HEK293T (cell line): Measurements from ENCODE around the gene MRNIP.

Experiments
- CTCF ChIA-PET: fragments of 350-600 bp; formaldehyde crosslinking; extraction: SDS; loops from one replicate; lab custom pipeline; 2021; ENCODE audit warnings: antibody characterized with exemption, inconsistent platforms; lab: Yijun Ruan, JAX
- POLR2A ChIA-PET: fragments of 350-600 bp; formaldehyde crosslinking; extraction: SDS; loops from one replicate; lab custom pipeline; 2020; ENCODE audit warnings: antibody characterized with exemption, inconsistent platforms; lab: Yijun Ruan, JAX
- DNase-seq: peaks from one replicate; pipeline ENCODE4 v3.0.0; 2012; ENCODE audit warnings: mixed read lengths; ENCODE audit errors: extremely low spot score
- ARNT ChIP-seq: fragments of 450-650 bp; IDR thresholded peaks from 2 replicates; pipeline ENCODE4 v1.6.1; 2017; ENCODE audit warnings: mild to moderate bottlenecking
- BHLHE40 ChIP-seq: fragments of 450-650 bp; IDR thresholded peaks from 2 replicates; pipeline ENCODE4 v1.6.1; 2016; ENCODE audit warnings: mild to moderate bottlenecking, moderate library complexity, borderline replicate concordance
- CTBP1 ChIP-seq: fragments of 450-650 bp; IDR thresholded peaks from 2 replicates; pipeline ENCODE4 v1.6.1; 2016; ENCODE audit warnings: borderline replicate concordance
- ELF4 ChIP-seq: fragments of 450-650 bp; IDR thresholded peaks from 2 replicates; pipeline ENCODE4 v1.6.1; 2017; ENCODE audit warnings: antibody characterized with exemption
- FOXA1 ChIP-seq: fragments of 450-650 bp; IDR thresholded peaks from 2 replicates; pipeline ENCODE4 v1.6.1; 2016; ENCODE audit warnings: mild to moderate bottlenecking
- FOXK2 ChIP-seq: fragments of 450-650 bp; IDR thresholded peaks from 2 replicates; pipeline ENCODE4 v1.6.1; 2016; ENCODE audit warnings: mild to moderate bottlenecking
- FOXM1 ChIP-seq: fragments of 450-650 bp; IDR thresholded peaks from 2 replicates; pipeline ENCODE4 v1.6.1; 2017; ENCODE audit warnings: mild to moderate bottlenecking, borderline replicate concordance
- HDGF ChIP-seq: fragments of 450-650 bp; IDR thresholded peaks from 2 replicates; pipeline ENCODE4 v1.6.1; 2017; ENCODE audit warnings: antibody characterized with exemption, borderline replicate concordance
- L3MBTL2 ChIP-seq: fragments of 450-650 bp; conservative IDR thresholded peaks from 2 replicates; pipeline ENCODE4 v1.6.1; 2016; ENCODE audit warnings: mild to moderate bottlenecking
- LEF1 ChIP-seq: fragments of 450-650 bp; IDR thresholded peaks from 2 replicates; pipeline ENCODE4 v1.6.1; 2017; ENCODE audit warnings: mild to moderate bottlenecking, borderline replicate concordance
- NFRKB ChIP-seq: fragments of 450-650 bp; IDR thresholded peaks from 2 replicates; pipeline ENCODE4 v1.6.1; 2016; ENCODE audit warnings: mild to moderate bottlenecking, moderate library complexity
- PKNOX1 ChIP-seq: fragments of 450-650 bp; IDR thresholded peaks from 2 replicates; pipeline ENCODE4 v1.6.1; 2016
- SP1 ChIP-seq: fragments of 450-650 bp; IDR thresholded peaks from 2 replicates; pipeline ENCODE4 v1.6.1; 2017
- SUZ12 ChIP-seq: fragments of 450-650 bp; IDR thresholded peaks from 2 replicates; pipeline ENCODE4 v1.6.1; 2016; ENCODE audit warnings: mild to moderate bottlenecking
- TARDBP ChIP-seq: fragments of 450-650 bp; IDR thresholded peaks from 2 replicates; pipeline ENCODE4 v1.6.1; 2016
- ZNF384 ChIP-seq: fragments of 450-650 bp; IDR thresholded peaks from 2 replicates; pipeline ENCODE4 v1.6.1; 2016

The MRNIP gene

GRCh38 chr5:179885491-179886090, 27.0 kb upstream of the MRNIP start:
- TF ChIP-seq NFRKB (no peak), ARNT (no peak), FOXA1 (no peak), TARDBP (no peak), SUZ12 (no peak), ELF4 (no peak), BHLHE40 (no peak), PKNOX1 (no peak), LEF1 (no peak), SP1 (no peak), ZNF384 (no peak), L3MBTL2 (no peak), FOXK2 (no peak), HDGF (no peak), FOXM1 (no peak), CTBP1 (no peak)
- no peak for DNase-seq
- POLR2A ChIA-PET: no interaction called here
- CTCF ChIA-PET: no interaction called here

- ChIA-PET CTCF (interaction anchor here (1.0 kb wide), 1 partner anchor 24 kb away, joined by 3 read pairs; no protein-coding TSS in a partner anchor), POLR2A (no interaction called here)
- TF ChIP-seq CTBP1 (no peak), SUZ12 (no peak), ZNF384 (no peak), LEF1 (no peak), FOXM1 (no peak), FOXK2 (no peak), FOXA1 (no peak), TARDBP (no peak)
- DNase-seq: no peak
These were observed 24.5 kb upstream of the MRNIP start for GRCh38 chr5:179883163-179883562.

GRCh38 chr5:179882338-179882737, 23.7 kb upstream of the MRNIP start:
- ChIA-PET CTCF (interaction anchor here (1.0 kb wide), 1 partner anchor 25 kb away, joined by 3 read pairs; no protein-coding TSS in a partner anchor), POLR2A (no interaction called here)
- TF ChIP-seq BHLHE40 (no peak), NFRKB (no peak), SUZ12 (no peak), ZNF384 (no peak), CTBP1 (no peak), TARDBP (no peak), L3MBTL2 (no peak), ARNT (no peak), ELF4 (no peak), FOXK2 (no peak), PKNOX1 (no peak), LEF1 (no peak), FOXM1 (no peak), SP1 (no peak), HDGF (no peak), FOXA1 (no peak)
- DNase-seq: no peak

- POLR2A ChIA-PET: no interaction called here
- no peak for DNase-seq
- CTCF ChIA-PET: interaction anchor here (0.7 kb wide), 1 partner anchor 25 kb away, joined by 3 read pairs; no protein-coding TSS in a partner anchor
- TF ChIP-seq SP1 (no peak), FOXA1 (no peak), ARNT (no peak), SUZ12 (no peak), TARDBP (no peak), ZNF384 (no peak), ELF4 (no peak), LEF1 (no peak), BHLHE40 (no peak), FOXM1 (no peak), NFRKB (no peak)
These were observed 22.4 kb upstream of the MRNIP start for GRCh38 chr5:179880848-179881590.

GRCh38 chr5:179880066-179880650, 21.5 kb upstream of the MRNIP start:
- POLR2A ChIA-PET: interaction anchor here (1.3 kb wide), 1 partner anchor 10 kb away, joined by 3 read pairs; no protein-coding TSS in a partner anchor
- DNase-seq: no peak
- TF ChIP-seq SP1 (no peak), PKNOX1 (no peak)
- CTCF ChIA-PET: interaction anchor here (1.2 kb wide), 1 partner anchor 78 kb away, joined by 4 read pairs; no protein-coding TSS in a partner anchor

GRCh38 chr5:179879690-179880010, 21.0 kb upstream of the MRNIP start:
- ChIA-PET CTCF (interaction anchor here (0.5 to 1.2 kb wide), 2 partner anchors 70 to 78 kb away, joined by 3 to 4 read pairs; no protein-coding TSS in a partner anchor), POLR2A (interaction anchor here (1.3 kb wide), 1 partner anchor 9 kb away, joined by 3 read pairs; no protein-coding TSS in a partner anchor)
- TF ChIP-seq TARDBP: no peak
- no peak for TF ChIP-seq CTBP1
- TF ChIP-seq SP1: no peak
- DNase-seq: no peak
